H4 (cell line): ENCODE results near the gene B3GALNT2. TPM values are rescaled to one million over a fixed set of nuclear protein-coding genes. Genes with fewer than 3 reads are reported as not detected.

Experiments used
- DNase-seq: peaks from one replicate; pipeline ENCODE4 v3.0.0-alpha.2; 2015; ENCODE audit warnings: low spot score
- total RNA-seq: library from RNA; depleted of rRNA; stranded (reverse); fragments of >200 nt; shearing (Covaris generic); gene quantifications from 2 replicates; pipeline ENCODE4 v1.2.3, GENCODE V29; 2014; rRNA removed

The B3GALNT2 gene
- total RNA-seq, 1 experiment from 2014 or later = 26.8 TPM

DNA sequence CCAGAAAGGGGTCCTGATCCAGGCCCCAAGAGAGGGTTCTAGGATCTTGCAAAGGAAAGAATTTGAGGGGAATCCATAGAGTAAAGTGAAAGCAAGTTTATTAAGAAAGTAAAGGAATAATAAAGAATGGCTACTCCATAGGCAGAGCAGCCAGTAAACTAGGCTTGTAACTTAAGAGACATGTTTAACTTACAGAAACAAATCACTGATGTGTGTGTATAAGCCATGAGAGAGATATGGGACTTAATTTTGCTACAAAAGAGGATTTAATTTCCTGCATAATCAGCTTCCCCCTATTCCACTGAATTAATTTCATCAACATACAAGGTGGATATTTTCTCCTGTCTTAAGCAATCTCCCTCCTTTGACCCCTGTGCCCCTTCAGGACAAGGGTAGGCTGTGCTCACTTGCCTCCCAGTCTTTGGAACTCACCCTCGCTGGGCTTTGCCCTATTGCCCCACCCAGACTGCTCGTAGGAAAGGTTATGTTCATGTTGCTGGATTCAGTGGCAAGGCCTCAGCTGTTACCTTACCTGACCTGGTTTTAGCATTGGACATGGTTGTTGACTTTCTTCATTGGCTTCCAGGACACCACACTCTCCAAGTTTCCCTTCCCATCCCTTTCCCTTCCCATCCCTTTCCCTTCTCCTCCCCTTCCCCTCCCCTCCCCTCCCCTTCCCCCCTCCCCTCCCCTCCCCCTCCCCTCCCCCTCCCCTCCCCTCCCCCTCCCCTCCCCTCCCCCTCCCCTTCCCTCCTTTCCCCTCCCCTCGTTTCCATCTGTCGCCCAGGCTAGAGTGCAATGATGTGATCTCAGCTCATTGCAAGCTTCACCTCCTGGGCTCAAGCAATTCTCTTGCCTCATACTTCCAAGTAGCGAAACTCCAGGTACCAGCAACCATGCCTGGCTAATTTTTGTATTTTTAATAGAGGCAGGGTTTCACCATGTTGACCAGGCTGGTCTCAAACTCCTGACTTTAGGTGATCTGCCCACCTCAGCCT, 92.5 kb downstream of the B3GALNT2 start:
- no peak for DNase-seq

- DNase-seq = no peak
These were observed 93.8 kb downstream of the B3GALNT2 start for GRCh38 chr1:235410467-235410866.

GRCh38 chr1:235409042-235409820, 95.0 kb downstream of the B3GALNT2 start:
- no peak for DNase-seq

GRCh38 chr1:235408503-235408960, 95.7 kb downstream of the B3GALNT2 start:
- no peak for DNase-seq

DNA sequence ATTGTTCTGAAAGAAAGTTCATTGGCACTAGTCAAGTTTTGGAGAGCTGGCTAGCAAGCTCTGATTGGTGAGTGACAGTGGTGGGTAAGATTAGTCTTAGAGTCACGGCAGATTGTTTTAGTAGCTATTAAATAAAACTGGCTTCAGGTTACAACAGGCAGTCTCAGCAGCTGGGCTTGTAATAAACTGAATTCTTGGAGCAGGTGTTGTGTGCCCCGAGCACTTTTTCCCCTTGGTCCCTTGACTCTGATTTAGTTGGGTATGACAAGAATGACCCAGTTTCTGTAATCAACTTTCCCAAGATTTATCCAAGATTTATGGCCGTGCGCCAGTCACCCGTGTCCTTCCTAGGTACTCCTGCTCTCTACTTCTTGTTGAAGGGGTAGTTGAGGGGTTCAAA, 96.8 kb downstream of the B3GALNT2 start:
- DNase-seq = no peak

DNA sequence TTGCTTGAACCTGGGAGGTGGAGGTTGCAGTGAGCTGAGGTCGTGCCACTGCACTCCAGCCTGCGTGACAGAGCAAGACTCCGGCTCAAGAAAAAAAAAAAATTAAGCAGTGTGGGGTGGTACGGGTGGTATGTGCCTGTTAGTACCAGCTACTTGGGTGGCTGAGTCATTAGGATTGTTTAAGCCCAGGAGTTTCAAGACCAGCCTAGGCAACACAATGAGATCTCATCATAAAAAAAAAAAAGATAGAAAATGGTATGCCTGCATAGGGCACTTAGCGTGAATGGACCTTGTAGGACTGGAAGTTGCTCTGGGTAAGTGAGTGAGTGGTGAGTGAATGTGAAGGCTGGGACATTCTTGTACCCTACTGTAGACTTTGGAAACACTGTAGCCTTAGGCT, 100.1 kb downstream of the B3GALNT2 start:
- peak; percentile 85 for DNase-seq

GRCh38 chr1:235403593-235403992, 100.7 kb downstream of the B3GALNT2 start:
- no peak for DNase-seq

DNA sequence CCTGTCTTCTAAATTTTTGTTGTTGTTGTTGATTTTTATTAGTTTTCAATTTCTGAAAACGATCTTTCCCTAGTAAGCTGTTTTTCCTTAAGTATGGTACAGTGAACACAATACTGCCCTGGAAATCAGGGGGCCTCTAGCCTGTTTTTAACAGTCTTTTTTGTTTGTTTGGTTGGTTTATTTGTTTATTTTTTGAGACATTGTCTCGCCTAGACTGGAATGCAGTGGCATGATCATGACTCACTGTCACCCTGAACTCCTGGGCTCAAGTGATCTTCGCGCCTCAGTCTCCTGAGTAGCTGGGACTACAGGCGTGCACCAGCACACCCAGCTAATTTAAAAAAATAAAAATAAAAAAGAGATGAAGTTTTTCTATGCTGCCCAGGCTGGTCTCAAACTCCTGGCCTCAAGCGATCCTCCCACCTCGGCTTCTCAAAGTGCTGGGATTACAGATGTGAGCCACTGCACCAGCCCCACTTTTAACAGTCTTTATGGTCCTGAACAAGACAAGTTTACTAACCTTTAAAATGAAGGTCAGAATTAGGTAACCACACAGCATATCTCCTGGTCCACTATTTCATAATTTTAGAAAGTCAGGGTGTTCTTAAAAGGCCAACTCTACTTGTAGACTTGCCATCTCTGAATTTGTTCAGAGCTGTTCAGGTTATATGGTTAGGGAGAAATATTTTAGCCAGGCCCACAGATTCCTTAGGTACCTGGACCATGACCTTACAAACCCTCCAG, 101.6 kb downstream of the B3GALNT2 start:
- peak; percentile 41 for DNase-seq

GRCh38 chr1:235401251-235401650, 103.0 kb downstream of the B3GALNT2 start:
- DNase-seq = no peak

Other genes starting within 250 kb of the B3GALNT2 start
- 9.5 and 10.0 TPM in 2 replicates for gene ARID4B, start 176.3 kb downstream of the B3GALNT2 start, total RNA-seq
- 28.3 and 46.0 TPM in 2 replicates for gene GGPS1, start 175.9 kb downstream of the B3GALNT2 start, total RNA-seq
- 32.9 and 41.2 TPM in 2 replicates for gene TBCE, start 137.0 kb downstream of the B3GALNT2 start, total RNA-seq
- gene GNG4, start 145.3 kb upstream of the B3GALNT2 start, total RNA-seq = 6.0 and 9.0 TPM in 2 replicates